Upper lobe of left lung (tissue), 6 donors: ENCODE results near the gene LRRC43. TPM values are rescaled to one million over a fixed set of nuclear protein-coding genes. Genes with fewer than 3 reads are reported as not detected.
"Not testable (repeated sequence)": the region's sequence is repeated elsewhere in the genome, so short reads cannot be mapped to it uniquely, and the experiment has no call there.

Experiments
- ATAC-seq, 2 donors: fragments of 200-7000 bp; cut with Tn5 transposase; one replicate each; pipeline ENCODE4 v1.9.1; 2022; ENCODE audit warnings: mild to moderate bottlenecking in 2 of 2, moderate library complexity in 2 of 2; ENCODE audit not compliant: low FRiP score in 2 of 2
- DNase-seq, 2 donors: peaks; one replicate each; pipeline ENCODE4 v3.0.0-alpha.2; 2019 to 2020
- H3K27ac ChIP-seq, 4 donors: fragments of 200-600 bp; sonication (generic); one replicate each; pipeline ENCODE4 v1.5.1; 2016 to 2019
- H3K27me3 ChIP-seq, 4 donors: fragments of 200-600 bp; sonication (generic); one replicate each; pipeline ENCODE4 v1.5.1; 2017 to 2019
- H3K36me3 ChIP-seq, 4 donors: fragments of 200-600 bp; sonication (generic); one replicate each; pipeline ENCODE4 v1.5.1; 2016 to 2019
- H3K4me1 ChIP-seq, 4 donors: fragments of 200-600 bp; sonication (generic); one replicate each; pipeline ENCODE4 v1.5.1; 2018 to 2019
- H3K4me3 ChIP-seq, 4 donors: fragments of 200-600 bp; sonication (generic); one replicate each; pipeline ENCODE4 v1.5.1; 2017 to 2019; ENCODE audit warnings: mild to moderate bottlenecking in 2 of 4, moderate library complexity in 1 of 4
- H3K9me3 ChIP-seq, 4 donors: fragments of 200-600 bp; sonication (generic); one replicate each; pipeline ENCODE4 v1.5.1; 2018 to 2019
- CTCF ChIP-seq, 6 experiments: fragments of 450-650 bp in 4 of 6; fragments of 200-600 bp in 2 of 6; sonication (generic) in 2 of 6; IDR thresholded peaks; one replicate each; pipeline ENCODE4 v1.5.1; 2016 to 2019; ENCODE audit warnings: antibody characterized with exemption in 6 of 6
- EP300 ChIP-seq, 4 donors: sonication (generic); formaldehyde crosslinking; IDR thresholded peaks; one replicate each; pipeline ENCODE4 v1.5.1; 2017; ENCODE audit warnings: antibody characterized with exemption in 4 of 4, control low read depth in 2 of 4
- POLR2A ChIP-seq, 4 donors: fragments of 450-650 bp; IDR thresholded peaks; one replicate each; pipeline ENCODE4 v1.5.1; 2016 to 2017; ENCODE audit warnings: antibody characterized with exemption in 4 of 4, mild to moderate bottlenecking in 2 of 4
- POLR2AphosphoS5 ChIP-seq, 2 donors: sonication (generic); formaldehyde crosslinking; IDR thresholded peaks; one replicate each; pipeline ENCODE4 v1.5.1; 2017; ENCODE audit warnings: antibody characterized with exemption in 2 of 2
- WGBS, 2 donors: methylation state at CpG; one replicate each; pipeline ENCODE4 v1.1.5; 2017 to 2018; 5-methylcytosine and 5-hydroxymethylcytosine counted together
- total RNA-seq, 6 donors: library from RNA; depleted of rRNA in 4 of 6; stranded (reverse); fragments of >200 nt in 4 of 6; gene quantifications; one replicate each; pipeline versions ENCODE4 v1.1.0 to v1.2.1, GENCODE V29; 2016 to 2021
- donor health status: DM: no; HTN: no; CAD: no; lungs with moderate emphysema.
- donor health status: DM: no; HTN: yes; CAD: no; lungs with severe emphysema.

The LRRC43 gene
- total RNA-seq, 6 donors from 2014 or later, result 0.72 to 13.6 (median 5.5) TPM

- ATAC-seq (no peak), DNase-seq (no peak)
- Histone ChIP-seq H3K4me3 (no peak overlapping the region), H3K9me3 (no peaks in the 10 kb centered on the region), H3K36me3 (no peaks in the 10 kb centered on the region), H3K27ac (no peak overlapping the region), H3K4me1 (no peaks in the 10 kb centered on the region), H3K27me3 (no peaks in the 10 kb centered on the region)
- 86% methylated on average over 5 of the region's 5 CpGs for WGBS, 2 donors
- TF ChIP-seq EP300 (IDR thresholded peaks at IDR 0.05) (no peak), POLR2AphosphoS5 (IDR thresholded peaks at IDR 0.05) (no peak), POLR2A (IDR thresholded peaks at IDR 0.05) (no peak), CTCF (IDR thresholded peaks at IDR 0.05) (no peak)
These were observed 11.5 kb upstream of the LRRC43 start for GRCh38 chr12:122171399-122171798.

- no peaks in the 10 kb centered on the region for H3K9me3 ChIP-seq
- H3K27ac ChIP-seq, result no peak overlapping the region
- WGBS, 2 donors, result 67 to 77% methylated on average over 17 of the region's 17 CpGs
- TF ChIP-seq POLR2AphosphoS5 (IDR thresholded peaks at IDR 0.05) (no peak), CTCF (IDR thresholded peaks at IDR 0.05) (no peak), EP300 (IDR thresholded peaks at IDR 0.05) (no peak), POLR2A (IDR thresholded peaks at IDR 0.05) (no peak)
- ATAC-seq (no peak), DNase-seq (no peak)
- no peak overlapping the region for H3K4me3 ChIP-seq
- no peaks in the 10 kb centered on the region for H3K4me1 ChIP-seq
- no peaks in the 10 kb centered on the region for H3K27me3 ChIP-seq
- H3K36me3 ChIP-seq, result no peaks in the 10 kb centered on the region
These were observed 10.5 kb upstream of the LRRC43 start for GRCh38 chr12:122172262-122172939.

GRCh38 chr12:122174155-122174845 is 8.6 kb upstream of the LRRC43 start, which contains the start of gene IL31:
Gene IL31 (minus strand): TSS chr12:122174221. CDS start chr12:122174172, 49 bp downstream.
- Histone ChIP-seq H3K27ac (no peak within 1 kb of the TSS), H3K27me3 (no peaks in the 10 kb centered on the region)
- ATAC-seq, result no peak

GRCh38 chr12:122176473-122176872 is 6.5 kb upstream of the LRRC43 start:
- ATAC-seq, H3K27ac ChIP-seq, H3K4me3 ChIP-seq, H3K27me3 ChIP-seq, H3K9me3 ChIP-seq, H3K36me3 ChIP-seq, H3K4me1 ChIP-seq, DNase-seq: not testable (repeated sequence)
- 93 to 94% methylated on average over 4 of the region's 4 CpGs for WGBS, 2 donors

More at GRCh38 chr12:122174155-122174845, 8.6 kb upstream of the LRRC43 start, which contains the start of gene IL31:
- H3K4me1 ChIP-seq, result no peaks in the 10 kb centered on the region
- no peak for TF ChIP-seq POLR2AphosphoS5 (IDR thresholded peaks at IDR 0.05)
- TF ChIP-seq EP300 (IDR thresholded peaks at IDR 0.05), result no peak
- no peak for TF ChIP-seq CTCF (IDR thresholded peaks at IDR 0.05)
- no peak for TF ChIP-seq POLR2A (IDR thresholded peaks at IDR 0.05)
- H3K9me3 ChIP-seq, result no peaks in the 10 kb centered on the region
- DNase-seq, result no peak
- H3K36me3 ChIP-seq, result no peaks in the 10 kb centered on the region
- 82 to 91% methylated on average over 17 of the region's 17 CpGs for WGBS, 2 donors
- H3K4me3 ChIP-seq, result no peak within 1 kb of the TSS

- DNase-seq (no peak), ATAC-seq (peak in 1 of 2 donors; percentile 14)
- Histone ChIP-seq H3K27ac (no peak overlapping the region), H3K4me3 (peak overlapping the region in 3 of 4 donors; percentile 50 to 60 (median 51)), H3K4me1 (peaks cover 0 to 13% (median 8%) of the 10 kb centered on the region in 4 donors), H3K36me3 (no peaks in the 10 kb centered on the region), H3K9me3 (no peaks in the 10 kb centered on the region), H3K27me3 (peaks cover 0 to 2% (median 0%) of the 10 kb centered on the region in 4 donors)
- WGBS, 2 donors, result 75 to 80% methylated on average over 9 to 10 of the region's 10 CpGs
- no peak for TF ChIP-seq EP300 (IDR thresholded peaks at IDR 0.05)
- TF ChIP-seq CTCF (IDR thresholded peaks at IDR 0.05), result no peak
- TF ChIP-seq POLR2A (IDR thresholded peaks at IDR 0.05), result no peak
- TF ChIP-seq POLR2AphosphoS5 (IDR thresholded peaks at IDR 0.05), result no peak
These were observed 641 bp downstream of the LRRC43 start for GRCh38 chr12:122183588-122183940.
